ENCODE results near the gene CPB1. TPM values are rescaled to one million over a fixed set of nuclear protein-coding genes. Genes with fewer than 3 reads are reported as not detected.

The CPB1 gene
- total and polyA plus RNA-seq, 2 of the 8 experiments (the other 6 are each of a cell fraction or from before 2014, with no cell fraction given), result not detected

DNA sequence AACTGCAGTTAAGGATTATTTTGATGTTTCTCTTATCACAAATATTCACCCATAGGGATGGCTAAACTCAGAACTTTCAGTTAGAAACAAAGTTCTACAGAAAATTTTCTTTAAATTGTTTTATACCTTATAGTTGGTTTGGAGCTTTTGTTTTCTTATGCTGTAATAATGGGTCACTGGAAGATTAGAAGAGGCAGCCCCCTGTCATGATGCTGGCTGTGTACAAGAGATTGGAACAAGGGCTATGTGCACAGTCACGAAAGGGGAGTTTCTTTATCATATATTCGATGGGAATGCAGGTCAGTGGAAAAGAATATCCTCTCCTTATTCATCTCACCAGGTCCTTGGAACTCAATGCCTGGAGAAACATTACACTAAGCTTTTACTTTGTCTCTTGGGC, 25.5 kb downstream of the CPB1 start:
- Histone ChIP-seq H4K91ac (replicated peaks; ENCODE audit: insufficient read length, low read length) (no peak overlapping the region), H2AK5ac (ENCODE audit: low read depth, low read length) (no peak overlapping the region), H3K56ac (replicated peaks; ENCODE audit: insufficient read length, low read depth, low read length) (no peak overlapping the region), H3K18ac (ENCODE audit: extremely low read depth, low read length) (no peak overlapping the region), H3K4me1 (replicated peaks in 1 of 4; ENCODE audit: control insufficient read depth in 3 of 4, insufficient read depth in 4 of 4, low read length in 3 of 4) (no peaks in the 10 kb centered on the region), H3K9ac (replicated peaks in 1 of 4; ENCODE audit: extremely low read depth in 1 of 4, low read depth in 3 of 4, low read length in 3 of 4) (no peak overlapping the region), H3K36me3 (ENCODE audit: control insufficient read depth in 2 of 4, insufficient read depth in 4 of 4, low read length in 3 of 4) (no peaks in the 10 kb centered on the region), H4K8ac (ENCODE audit: extremely low read depth, insufficient read depth, low read length) (no peak overlapping the region), H2BK20ac (ENCODE audit: low read length) (no peak overlapping the region), H3K79me2 (ENCODE audit: control insufficient read depth in 1 of 2, insufficient read depth in 2 of 2, low read length in 2 of 2) (no peaks in the 10 kb centered on the region), H4K5ac (ENCODE audit: insufficient read length, low read depth, low read length) (no peak overlapping the region), H2BK5ac (ENCODE audit: low read depth, low read length) (no peak overlapping the region), H3K4ac (replicated peaks; ENCODE audit: insufficient read length, low read depth, low read length) (no peak overlapping the region), H3K27me3 (replicated peaks in 1 of 4; ENCODE audit: control insufficient read depth in 3 of 4, extremely low read depth in 1 of 4, insufficient read depth in 3 of 4, low read length in 3 of 4) (no peaks in the 10 kb centered on the region), H3K79me1 (ENCODE audit: low read depth, low read length) (no peaks in the 10 kb centered on the region), H3K23me2 (ENCODE audit: low read depth, low read length) (no peaks in the 10 kb centered on the region), H2BK15ac (ENCODE audit: low read length) (no peak overlapping the region), H3K9me3 (ENCODE audit: insufficient read depth in 2 of 2, low read depth in 1 of 2, low read length in 1 of 2) (no peaks in the 10 kb centered on the region), H2BK12ac (ENCODE audit: low read depth, low read length) (no peak overlapping the region), H3K4me3 (ENCODE audit: extremely low read depth in 1 of 4, insufficient read depth in 2 of 4, low read depth in 3 of 4, low read length in 4 of 4) (no peak overlapping the region), H3K4me2 (ENCODE audit: insufficient read depth in 1 of 2, low read depth in 2 of 2, low read length in 2 of 2) (no peak overlapping the region), H4K20me1 (replicated peaks in 1 of 2; ENCODE audit: control insufficient read depth in 1 of 2, insufficient read depth in 2 of 2, low read length in 2 of 2) (no peaks in the 10 kb centered on the region), H3K27ac (ENCODE audit: low read depth, low read length) (no peak overlapping the region), H3K14ac (ENCODE audit: insufficient read length) (no peak overlapping the region), H2AFZ (ENCODE audit: low read length) (no peak overlapping the region), H3K23ac (ENCODE audit: insufficient read length) (no peak overlapping the region), H2BK120ac (replicated peaks; ENCODE audit: low read depth, low read length) (no peak overlapping the region)
- WGBS, 2 experiments (ENCODE audit: extremely low coverage in 1 of 2, insufficient coverage in 1 of 2, insufficient read length in 1 of 2, insufficient replicate concordance in 2 of 2, low coverage in 1 of 2, low lambda C conversion rate in 2 of 2, missing lambda C conversion rate in 1 of 2), result 84% methylated on average over 2 of the region's 2 CpGs; no CpG with 5 or more reads in 1 of the 2 experiments
- ChIA-PET CTCF (ENCODE audit: partially characterized antibody) (interaction anchor here (0.8 to 2.5 kb wide), 6 partner anchors 10 to 126 kb away, joined by 3 to 23 read pairs (median 3); no protein-coding TSS in a partner anchor), POLR2A (ENCODE audit: partially characterized antibody) (no interaction called here)
- DNase-seq (ENCODE audit: low read depth in 1 of 2, low spot score in 2 of 2) (no peak), FAIRE-seq (no peak)
- TF ChIP-seq TBP (IDR thresholded peaks at IDR 0.05; ENCODE audit: low read depth, low read length) (no peak), NANOG (IDR thresholded peaks at IDR 0.05; ENCODE audit: insufficient read depth, low read depth, low read length, poor library complexity, severe bottlenecking) (no peak), EGR1 (IDR thresholded peaks at IDR 0.05; ENCODE audit: borderline replicate concordance, low read depth, low read length) (no peak), ASH2L (IDR thresholded peaks at IDR 0.05; ENCODE audit: low read length) (no peak), CBX5 (IDR thresholded peaks at IDR 0.05; ENCODE audit: low read depth, low read length) (no peak), TAF7 (optimal IDR thresholded peaks at IDR 0.05; ENCODE audit: borderline replicate concordance, low read depth, low read length) (no peak), SIRT6 (IDR thresholded peaks at IDR 0.05; ENCODE audit: low read length) (no peak), POLR2AphosphoS5 (IDR thresholded peaks at IDR 0.05; ENCODE audit: low read depth, low read length) (no peak), EP300 (IDR thresholded peaks at IDR 0.05; ENCODE audit: borderline replicate concordance in 1 of 2, low read depth in 2 of 2, low read length in 2 of 2) (no peak), GTF2F1 (IDR thresholded peaks at IDR 0.05; ENCODE audit: borderline replicate concordance, low read depth, low read length) (no peak), BACH1 (IDR thresholded peaks at IDR 0.05; ENCODE audit: low read length) (no peak)
- TF ChIP-seq, protein P1, sequence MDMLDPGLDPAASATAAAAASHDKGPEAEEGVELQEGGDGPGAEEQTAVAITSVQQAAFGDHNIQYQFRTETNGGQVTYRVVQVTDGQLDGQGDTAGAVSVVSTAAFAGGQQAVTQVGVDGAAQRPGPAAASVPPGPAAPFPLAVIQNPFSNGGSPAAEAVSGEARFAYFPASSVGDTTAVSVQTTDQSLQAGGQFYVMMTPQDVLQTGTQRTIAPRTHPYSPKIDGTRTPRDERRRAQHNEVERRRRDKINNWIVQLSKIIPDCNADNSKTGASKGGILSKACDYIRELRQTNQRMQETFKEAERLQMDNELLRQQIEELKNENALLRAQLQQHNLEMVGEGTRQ (IDR thresholded peaks at IDR 0.05; ENCODE audit: low read length), result no peak
